GM23338 (cell line): Measurements from ENCODE around the gene ACSL4. TPM values are rescaled to one million over a fixed set of nuclear protein-coding genes. Genes with fewer than 3 reads are reported as not detected.

Experiments
- ATAC-seq: fragments of 200-7000 bp; cut with Tn5 transposase; 3 replicates; pipeline ENCODE4 v1.9.1; 2020
- DNase-seq: peaks from one replicate; pipeline ENCODE4 v3.0.0-alpha.2; 2015; ENCODE audit warnings: low spot score
- H2AFZ ChIP-seq: fragments of 200-600 bp; sonication (generic); 2 replicates; pipeline ENCODE4 v1.8.0; 2016; ENCODE audit warnings: antibody characterized with exemption, mild to moderate bottlenecking, moderate library complexity
- H3F3A ChIP-seq: fragments of 200-600 bp; sonication (generic); replicated peaks from 2 replicates; pipeline ENCODE4 v1.8.0; 2017; ENCODE audit warnings: antibody characterized with exemption, mixed run types, low read depth
- H3K27ac ChIP-seq: fragments of 200-600 bp; sonication (generic); 2 replicates; pipeline ENCODE4 v1.6.1; 2016; ENCODE audit warnings: low read depth
- H3K27me3 ChIP-seq: fragments of 200-600 bp; sonication (generic); 2 replicates; pipeline ENCODE4 v1.8.0; 2016; ENCODE audit warnings: mild to moderate bottlenecking, mixed run types, moderate library complexity; ENCODE audit not compliant: insufficient read depth
- H3K36me3 ChIP-seq: fragments of 200-600 bp; sonication (generic); 2 replicates; pipeline ENCODE4 v1.8.0; 2016; ENCODE audit warnings: mild to moderate bottlenecking; ENCODE audit not compliant: insufficient read depth
- H3K4me1 ChIP-seq: fragments of 200-600 bp; sonication (generic); 2 replicates; pipeline ENCODE4 v1.8.0; 2016; ENCODE audit warnings: mild to moderate bottlenecking, moderate library complexity; ENCODE audit not compliant: insufficient read depth
- H3K4me2 ChIP-seq: fragments of 200-600 bp; sonication (generic); 2 replicates; pipeline ENCODE4 v1.7.1; 2017; ENCODE audit warnings: mixed run types
- H3K4me3 ChIP-seq: fragments of 200-600 bp; sonication (generic); 2 replicates; pipeline ENCODE4 v1.6.1; 2016; ENCODE audit warnings: mixed run types
- H3K79me2 ChIP-seq: fragments of 200-600 bp; sonication (generic); replicated peaks from 2 replicates; pipeline ENCODE4 v1.8.0; 2017; ENCODE audit warnings: mild to moderate bottlenecking; ENCODE audit not compliant: insufficient read depth
- H3K9me2 ChIP-seq: fragments of 200-600 bp; sonication (generic); 2 replicates; pipeline ENCODE4 v1.8.0; 2017; ENCODE audit not compliant: insufficient read depth
- H4K20me1 ChIP-seq: fragments of 200-600 bp; sonication (generic); replicated peaks from 2 replicates; pipeline ENCODE4 v1.8.0; 2017; ENCODE audit warnings: mild to moderate bottlenecking; ENCODE audit not compliant: insufficient read depth
- H3K27ac Mint-ChIP-seq: 2 replicates; pipeline ENCODE4 v1.8.0; 2020; ENCODE audit warnings: inconsistent platforms, mild to moderate bottlenecking, moderate library complexity, mixed read lengths
- H3K27me3 Mint-ChIP-seq: 3 replicates; pipeline ENCODE4 v1.8.0; 2022; ENCODE audit warnings: low read depth, mild to moderate bottlenecking, moderate library complexity, mixed read lengths, inconsistent platforms; ENCODE audit not compliant: insufficient read depth, poor library complexity
- H3K36me3 Mint-ChIP-seq: 3 replicates; pipeline ENCODE4 v1.8.0; 2021; ENCODE audit warnings: low read depth, mild to moderate bottlenecking, inconsistent platforms, moderate library complexity, mixed read lengths
- H3K4me1 Mint-ChIP-seq: 3 replicates; pipeline ENCODE4 v1.8.0; 2020; ENCODE audit warnings: mild to moderate bottlenecking, inconsistent platforms, mixed read lengths
- H3K4me3 Mint-ChIP-seq: 3 replicates; pipeline ENCODE4 v1.8.0; 2021; ENCODE audit warnings: moderate library complexity, mild to moderate bottlenecking, inconsistent platforms, mixed read lengths
- H3K9me3 Mint-ChIP-seq: 3 replicates; pipeline ENCODE4 v1.8.0; 2020; ENCODE audit warnings: moderate library complexity, mild to moderate bottlenecking, inconsistent platforms, mixed read lengths
- CREB1 ChIP-seq: fragments of 250-450 bp; sonication (Bioruptor Pico); IDR thresholded peaks from 2 replicates; pipeline ENCODE4 v1.5.0; 2020; ENCODE audit warnings: low read depth, mild to moderate bottlenecking, moderate library complexity
- EZH2 ChIP-seq: fragments of 200-600 bp; sonication (generic); IDR thresholded peaks from one replicate; pipeline ENCODE4 v1.8.0; 2017; ENCODE audit warnings: antibody characterized with exemption, mild to moderate bottlenecking, low read depth; ENCODE audit not compliant: unreplicated experiment
- EZH2phosphoT487 ChIP-seq: fragments of 200-600 bp; sonication (generic); IDR thresholded peaks from one replicate; pipeline ENCODE4 v1.8.1; 2018; ENCODE audit warnings: antibody characterized with exemption; ENCODE audit not compliant: unreplicated experiment
- JUNB ChIP-seq: IDR thresholded peaks from one replicate; pipeline ENCODE4 v1.6.1; 2016; ENCODE audit warnings: antibody characterized with exemption; ENCODE audit not compliant: unreplicated experiment
- NANOG ChIP-seq: IDR thresholded peaks from 2 replicates; pipeline ENCODE4 v1.6.1; 2016; ENCODE audit warnings: antibody characterized with exemption, borderline replicate concordance
- POLR2AphosphoS5 ChIP-seq: IDR thresholded peaks from 2 replicates; pipeline ENCODE4 v1.6.1; 2016; ENCODE audit warnings: antibody characterized with exemption, low read depth
- STAT1 ChIP-seq: IDR thresholded peaks from one replicate; pipeline ENCODE4 v1.6.1; 2016; ENCODE audit warnings: antibody characterized with exemption; ENCODE audit not compliant: unreplicated experiment
- ZNF462 ChIP-seq: fragments of 250-450 bp; sonication (Bioruptor Pico); IDR thresholded peaks from 2 replicates; pipeline ENCODE4 v1.5.0; 2020; ENCODE audit warnings: mild to moderate bottlenecking, moderate library complexity
- polyA plus RNA-seq: library from polyadenylated mRNA; unstranded; fragments of >200 nt; fragmentation: Nextera tagmentation; extraction: Ambion mirVana; gene quantifications from 2 replicates; pipeline ENCODE4 v1.2.1, GENCODE V29; 2016
- total RNA-seq: library from RNA; depleted of rRNA; stranded (reverse); fragments of >200 nt; shearing (Covaris generic); gene quantifications from 2 replicates; pipeline ENCODE4 v1.2.3, GENCODE V29; 2014
- TF ChIP-seq, protein P1 (sequence below), 2 experiments: fragments of 200-600 bp in 1 of 2; sonication (generic) in 1 of 2; conservative IDR thresholded peaks; 2 replicates each; pipeline versions ENCODE4 v1.5.1 to v1.6.1; 2016 to 2017; ENCODE audit warnings: antibody characterized with exemption in 2 of 2, low read depth in 2 of 2, mild to moderate bottlenecking in 2 of 2, moderate library complexity in 1 of 2

Gene ACSL4
- total and polyA plus RNA-seq, 2 experiments from 2014 or later: 17.8 to 76.3 TPM

GRCh38 chrX:109719264-109719663, 13.8 kb downstream of the ACSL4 start:
- no peak overlapping the region for H3K4me3 ChIP-seq

GRCh38 chrX:109716431-109717028, 16.5 kb downstream of the ACSL4 start:
- no peaks in the 10 kb centered on the region for H3K9me2 ChIP-seq
- Mint-ChIP-seq H3K4me3 (no peak overlapping the region), H3K9me3 (no peaks in the 10 kb centered on the region), H3K4me1 (peaks cover 8% of the 10 kb centered on the region; the same call in 2 of the 3 replicates), H3K27me3 (no peaks in the 10 kb centered on the region), H3K27ac (no peak overlapping the region), H3K36me3 (no peaks in the 10 kb centered on the region)
- peaks cover 11% of the 10 kb centered on the region for H3K79me2 ChIP-seq
- no peak for ATAC-seq
- no peaks in the 10 kb centered on the region for H4K20me1 ChIP-seq
- H3K36me3 ChIP-seq: no peaks in the 10 kb centered on the region
- H2AFZ ChIP-seq: no peak overlapping the region
- DNase-seq: no peak
- no peaks in the 10 kb centered on the region for H3K4me1 ChIP-seq
- H3F3A ChIP-seq: no peaks in the 10 kb centered on the region
- no peak overlapping the region for H3K27ac ChIP-seq
- no peak overlapping the region for H3K4me3 ChIP-seq
- no peaks in the 10 kb centered on the region for H3K27me3 ChIP-seq
- H3K4me2 ChIP-seq: no peak overlapping the region
- TF ChIP-seq CREB1 (CRISPR knock-in tag) (no peak), EZH2phosphoT487 (no peak), JUNB (no peak), NANOG (no peak), STAT1 (no peak), ZNF462 (CRISPR knock-in tag) (no peak), POLR2AphosphoS5 (no peak)
- TF ChIP-seq, protein P1, sequence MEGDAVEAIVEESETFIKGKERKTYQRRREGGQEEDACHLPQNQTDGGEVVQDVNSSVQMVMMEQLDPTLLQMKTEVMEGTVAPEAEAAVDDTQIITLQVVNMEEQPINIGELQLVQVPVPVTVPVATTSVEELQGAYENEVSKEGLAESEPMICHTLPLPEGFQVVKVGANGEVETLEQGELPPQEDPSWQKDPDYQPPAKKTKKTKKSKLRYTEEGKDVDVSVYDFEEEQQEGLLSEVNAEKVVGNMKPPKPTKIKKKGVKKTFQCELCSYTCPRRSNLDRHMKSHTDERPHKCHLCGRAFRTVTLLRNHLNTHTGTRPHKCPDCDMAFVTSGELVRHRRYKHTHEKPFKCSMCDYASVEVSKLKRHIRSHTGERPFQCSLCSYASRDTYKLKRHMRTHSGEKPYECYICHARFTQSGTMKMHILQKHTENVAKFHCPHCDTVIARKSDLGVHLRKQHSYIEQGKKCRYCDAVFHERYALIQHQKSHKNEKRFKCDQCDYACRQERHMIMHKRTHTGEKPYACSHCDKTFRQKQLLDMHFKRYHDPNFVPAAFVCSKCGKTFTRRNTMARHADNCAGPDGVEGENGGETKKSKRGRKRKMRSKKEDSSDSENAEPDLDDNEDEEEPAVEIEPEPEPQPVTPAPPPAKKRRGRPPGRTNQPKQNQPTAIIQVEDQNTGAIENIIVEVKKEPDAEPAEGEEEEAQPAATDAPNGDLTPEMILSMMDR (conservative IDR thresholded peaks at IDR 0.05; ENCODE audit: low read depth in 2 of 2): no peak

More at GRCh38 chrX:109719264-109719663, 13.8 kb downstream of the ACSL4 start:
- ATAC-seq: no peak
- H3K79me2 ChIP-seq: peaks cover 32% of the 10 kb centered on the region
- Mint-ChIP-seq H3K36me3 (no peaks in the 10 kb centered on the region), H3K4me3 (no peak overlapping the region), H3K9me3 (no peaks in the 10 kb centered on the region), H3K27me3 (no peaks in the 10 kb centered on the region), H3K27ac (no peak overlapping the region), H3K4me1 (peaks cover 20% of the 10 kb centered on the region; the same call in 2 of the 3 replicates)
- no peak overlapping the region for H3K27ac ChIP-seq
- DNase-seq: peak; percentile 5
- H3K4me1 ChIP-seq: 0 out of 2 replicates have a peak, but pooled peaks cover 6% of the 10 kb centered on the region
- TF ChIP-seq, protein P1 (conservative IDR thresholded peaks at IDR 0.05; ENCODE audit: low read depth in 2 of 2): peak in 1 of 2 experiments; percentile 20; a peak in 1 of 4 replicates
- TF ChIP-seq EZH2: no peak
- no peak overlapping the region for H2AFZ ChIP-seq
- H3F3A ChIP-seq: no peaks in the 10 kb centered on the region
- no peaks in the 10 kb centered on the region for H4K20me1 ChIP-seq
- H3K36me3 ChIP-seq: no peaks in the 10 kb centered on the region
- no peaks in the 10 kb centered on the region for H3K9me2 ChIP-seq
- no peak overlapping the region for H3K4me2 ChIP-seq
- no peaks in the 10 kb centered on the region for H3K27me3 ChIP-seq
